GM12892 (cell line): Measurements from ENCODE around the gene NOM1.

Experiments used
- POLR2A ChIP-seq: IDR thresholded peaks from 2 replicates; pipeline ENCODE4 v1.6.1; 2011; ENCODE audit warnings: low read depth, low read length, control low read depth
- POLR2AphosphoS5 ChIP-seq: IDR thresholded peaks from 2 replicates; pipeline ENCODE4 v1.6.1; 2011; ENCODE audit warnings: low read depth, low read length, control low read depth
- TAF1 ChIP-seq: IDR thresholded peaks from 2 replicates; pipeline ENCODE4 v1.6.1; 2011; ENCODE audit warnings: low read depth, mild to moderate bottlenecking, control low read depth, low read length, borderline replicate concordance

DNA sequence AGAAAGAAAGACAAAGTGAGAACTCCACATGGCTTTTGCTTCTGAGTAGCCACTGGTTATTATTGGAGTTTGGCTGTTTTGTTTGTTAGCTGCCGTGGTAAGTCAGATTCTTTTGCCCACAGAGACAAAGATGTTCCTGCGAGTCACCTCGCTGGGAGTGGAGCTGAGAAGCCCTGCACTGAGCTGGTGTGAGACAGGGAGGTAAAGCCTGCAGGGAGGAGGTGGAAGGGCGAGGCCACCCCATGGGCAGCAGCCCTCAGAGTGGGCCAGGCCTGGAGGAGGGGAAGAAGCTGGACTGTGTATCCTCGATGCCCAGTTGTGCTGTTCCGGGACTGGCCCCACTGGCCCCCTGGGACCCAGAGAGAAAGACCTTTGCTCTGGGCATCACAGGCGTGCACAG is 14.3 kb upstream of the NOM1 start:
- TF ChIP-seq POLR2AphosphoS5 (no peak), TAF1 (no peak), POLR2A (no peak)
